GM23248 (cell line): ENCODE measurements around the gene SEMA7A. TPM values are rescaled to one million over a fixed set of nuclear protein-coding genes. Genes with fewer than 3 reads are reported as not detected.

Source experiments
- DNase-seq: peaks from one replicate; pipeline ENCODE4 v3.0.0-alpha.2; 2015
- H2AFZ ChIP-seq: fragments of 200-600 bp; sonication (generic); 2 replicates; pipeline ENCODE4 v1.6.1; 2016; ENCODE audit warnings: antibody characterized with exemption
- H3F3A ChIP-seq: fragments of 200-600 bp; sonication (generic); 2 replicates; pipeline ENCODE4 v1.6.1; 2016; ENCODE audit warnings: mild to moderate bottlenecking, antibody characterized with exemption, mixed run types; ENCODE audit not compliant: insufficient read depth
- H3K27ac ChIP-seq: fragments of 200-600 bp; sonication (generic); 2 replicates; pipeline ENCODE4 v1.5.1; 2016; ENCODE audit warnings: mild to moderate bottlenecking
- H3K27me3 ChIP-seq: fragments of 200-600 bp; sonication (generic); replicated peaks from 2 replicates; pipeline ENCODE4 v1.6.1; 2016; ENCODE audit warnings: mild to moderate bottlenecking; ENCODE audit not compliant: insufficient read depth
- H3K36me3 ChIP-seq: fragments of 200-600 bp; sonication (generic); 2 replicates; pipeline ENCODE4 v1.6.1; 2016; ENCODE audit warnings: low read depth, mild to moderate bottlenecking
- H3K4me1 ChIP-seq: fragments of 200-600 bp; sonication (generic); 2 replicates; pipeline ENCODE4 v1.6.1; 2016; ENCODE audit warnings: mild to moderate bottlenecking; ENCODE audit not compliant: insufficient read depth
- H3K4me2 ChIP-seq: fragments of 200-600 bp; sonication (generic); one replicate; pipeline ENCODE4 v1.6.1; 2016; ENCODE audit warnings: mild to moderate bottlenecking; ENCODE audit not compliant: unreplicated experiment
- H3K4me3 ChIP-seq: fragments of 200-600 bp; sonication (generic); 2 replicates; pipeline ENCODE4 v1.5.1; 2016; ENCODE audit warnings: mild to moderate bottlenecking
- H3K79me2 ChIP-seq: fragments of 200-600 bp; sonication (generic); 2 replicates; pipeline ENCODE4 v1.6.1; 2016; ENCODE audit warnings: mild to moderate bottlenecking; ENCODE audit not compliant: insufficient read depth
- H3K9ac ChIP-seq: fragments of 200-600 bp; sonication (generic); 2 replicates; pipeline ENCODE4 v1.6.1; 2016; ENCODE audit warnings: mild to moderate bottlenecking
- H3K9me2 ChIP-seq: fragments of 200-600 bp; sonication (generic); 2 replicates; pipeline ENCODE4 v1.6.1; 2016; ENCODE audit warnings: mixed run types, mild to moderate bottlenecking, moderate library complexity; ENCODE audit not compliant: insufficient read depth
- H3K9me3 ChIP-seq: fragments of 200-600 bp; sonication (generic); one replicate; pipeline ENCODE4 v1.6.1; 2017; ENCODE audit warnings: low read depth
- H4K20me1 ChIP-seq: fragments of 200-600 bp; sonication (generic); 2 replicates; pipeline ENCODE4 v1.6.0; 2016; ENCODE audit not compliant: insufficient read depth
- EZH2 ChIP-seq: fragments of 200-600 bp; sonication (generic); IDR thresholded peaks from 2 replicates; pipeline ENCODE4 v1.6.1; 2018; ENCODE audit warnings: antibody characterized with exemption, mild to moderate bottlenecking; ENCODE audit not compliant: insufficient read depth, poor library complexity, severe bottlenecking
- EZH2phosphoT487 ChIP-seq: fragments of 200-600 bp; sonication (generic); IDR thresholded peaks from 2 replicates; pipeline ENCODE4 v1.6.1; 2018; ENCODE audit warnings: antibody characterized with exemption, moderate library complexity, mild to moderate bottlenecking, low read depth; ENCODE audit not compliant: insufficient read depth
- WGBS, 2 experiments: methylation state at CpG; one replicate each; pipeline ENCODE4 v1.1.6; 2015 to 2017; ENCODE audit warnings: low lambda C conversion rate in 2 of 2, low coverage in 1 of 2; ENCODE audit errors: missing lambda C conversion rate in 2 of 2; 5-methylcytosine and 5-hydroxymethylcytosine counted together
- in situ Hi-C: fragments of 300-500 bp; cut with MboI; formaldehyde crosslinking; loops from 2 replicates; pipeline ENCODE4 v1.15.0; 2020
- polyA plus RNA-seq: library from polyadenylated mRNA; unstranded; fragments of >200 nt; fragmentation: Nextera tagmentation; extraction: Ambion mirVana; gene quantifications from 2 replicates; pipeline ENCODE4 v1.2.1, GENCODE V29; 2016
- total RNA-seq: library from RNA; depleted of rRNA; stranded (reverse); fragments of >200 nt; shearing (Covaris generic); gene quantifications from 2 replicates; pipeline ENCODE4 v1.2.3, GENCODE V29; 2014

The SEMA7A gene
- total and polyA plus RNA-seq, 2 experiments from 2014 or later: 42.3 to 132 TPM

DNA sequence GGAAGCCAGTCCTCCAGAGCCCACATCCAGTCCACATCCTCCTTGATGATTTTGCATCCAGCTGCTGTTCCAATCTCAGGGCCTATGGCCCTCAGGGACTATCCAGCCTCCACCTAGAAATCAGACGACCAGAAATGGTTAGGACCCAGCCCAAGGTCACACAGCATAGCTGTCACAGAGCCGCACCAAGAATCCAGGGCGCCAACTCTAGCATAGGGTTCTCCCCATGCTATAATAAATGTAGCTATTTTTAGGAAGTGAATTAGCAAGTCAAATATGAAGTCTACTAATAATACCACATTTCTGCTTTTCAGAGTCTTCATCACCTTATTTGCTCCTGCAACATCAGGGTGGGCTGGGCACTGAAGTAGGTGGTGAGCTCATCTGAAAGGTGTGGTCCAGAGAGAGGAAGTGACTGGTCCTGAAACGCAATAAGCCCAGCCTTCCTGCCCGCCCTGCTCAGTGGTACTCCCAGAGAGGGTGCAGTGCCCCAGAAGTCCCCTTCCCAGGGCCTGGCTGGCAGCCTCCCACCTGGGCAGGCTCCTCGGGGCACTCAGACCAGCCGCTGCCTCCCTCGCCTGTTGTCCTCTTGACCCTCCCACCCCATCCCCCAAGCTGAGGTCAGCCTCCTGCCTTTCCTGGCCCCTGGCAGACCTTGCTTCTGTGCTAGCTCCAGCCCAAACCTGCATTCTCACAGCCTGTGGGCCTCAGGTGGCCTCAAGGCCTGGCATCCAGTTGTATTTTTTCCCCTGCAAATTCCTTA is 48.7 kb downstream of the SEMA7A start:
- H3K4me2 ChIP-seq: peak overlapping the region; percentile 15
- TF ChIP-seq EZH2phosphoT487: no peak
- no peak for TF ChIP-seq EZH2
- H3F3A ChIP-seq: peaks cover 16% of the 10 kb centered on the region
- H3K9me3 ChIP-seq: no peaks in the 10 kb centered on the region
- no peak overlapping the region for H2AFZ ChIP-seq
- peak overlapping the region; percentile 34; the same call in 1 of the 2 replicates for H3K27ac ChIP-seq
- in situ Hi-C loops: loop anchor here (5.0 kb wide), 1 partner anchor 52 kb away; no protein-coding TSS in a partner anchor
- H3K27me3 ChIP-seq: no peaks in the 10 kb centered on the region
- H3K4me1 ChIP-seq: peaks cover 31% of the 10 kb centered on the region
- H3K9me2 ChIP-seq: no peaks in the 10 kb centered on the region
- no peak overlapping the region for H3K4me3 ChIP-seq
- DNase-seq: peak; percentile 69
- H3K79me2 ChIP-seq: no peaks in the 10 kb centered on the region
- 70 to 79% methylated on average over 5 to 8 of the region's 8 CpGs for WGBS, 2 experiments
- no peaks in the 10 kb centered on the region for H3K36me3 ChIP-seq
- H4K20me1 ChIP-seq: no peaks in the 10 kb centered on the region
- no peak overlapping the region for H3K9ac ChIP-seq

- in situ Hi-C loops: loop anchor here (5.0 kb wide), 1 partner anchor 53 kb away; no protein-coding TSS in a partner anchor
- no peak overlapping the region for H3K9ac ChIP-seq
- H3K36me3 ChIP-seq: no peaks in the 10 kb centered on the region
These were observed 49.2 kb downstream of the SEMA7A start for GRCh38 chr15:74384566-74384880.

GRCh38 chr15:74383695-74384565 is 49.8 kb downstream of the SEMA7A start:
- no peaks in the 10 kb centered on the region for H3K27me3 ChIP-seq
- H2AFZ ChIP-seq: no peak overlapping the region
- H3K4me1 ChIP-seq: peaks cover 31% of the 10 kb centered on the region
- no peak overlapping the region for H3K4me3 ChIP-seq
- peak overlapping the region; percentile 31; the same call in 1 of the 2 replicates for H3K27ac ChIP-seq
- peak; percentile 61 for DNase-seq
- no peaks in the 10 kb centered on the region for H4K20me1 ChIP-seq
- H3F3A ChIP-seq: peaks cover 16% of the 10 kb centered on the region
- no peaks in the 10 kb centered on the region for H3K36me3 ChIP-seq
- WGBS, 2 experiments: 46 to 47% methylated on average over 8 of the region's 8 CpGs
- H3K79me2 ChIP-seq: no peaks in the 10 kb centered on the region
- no peak for TF ChIP-seq EZH2
- TF ChIP-seq EZH2phosphoT487: no peak
- no peaks in the 10 kb centered on the region for H3K9me3 ChIP-seq
- no peak overlapping the region for H3K4me2 ChIP-seq
- H3K9ac ChIP-seq: no peak overlapping the region
- in situ Hi-C loops: loop anchor here (5.0 kb wide), 1 partner anchor 53 kb away; no protein-coding TSS in a partner anchor
- no peaks in the 10 kb centered on the region for H3K9me2 ChIP-seq

More at GRCh38 chr15:74384566-74384880, 49.2 kb downstream of the SEMA7A start:
- Histone ChIP-seq H3F3A (peaks cover 16% of the 10 kb centered on the region), H3K4me2 (no peak overlapping the region), H3K27ac (peak overlapping the region; percentile 7; the same call in 1 of the 2 replicates), H3K27me3 (no peaks in the 10 kb centered on the region), H3K79me2 (no peaks in the 10 kb centered on the region), H3K4me3 (no peak overlapping the region), H3K9me2 (no peaks in the 10 kb centered on the region), H3K9me3 (no peaks in the 10 kb centered on the region), H3K4me1 (peaks cover 31% of the 10 kb centered on the region), H4K20me1 (no peaks in the 10 kb centered on the region), H2AFZ (no peak overlapping the region)
- 40 to 42% methylated on average over 3 of the region's 3 CpGs for WGBS, 2 experiments
- DNase-seq: no peak
- TF ChIP-seq EZH2 (no peak), EZH2phosphoT487 (no peak)

GRCh38 chr15:74383286-74383685 is 50.5 kb downstream of the SEMA7A start:
- Histone ChIP-seq H3K9me2 (no peaks in the 10 kb centered on the region), H2AFZ (no peak overlapping the region), H3F3A (peaks cover 16% of the 10 kb centered on the region), H3K9me3 (no peaks in the 10 kb centered on the region), H4K20me1 (no peaks in the 10 kb centered on the region), H3K4me2 (no peak overlapping the region), H3K4me3 (no peak overlapping the region), H3K27me3 (no peaks in the 10 kb centered on the region), H3K27ac (peak overlapping the region; percentile 31; the same call in 1 of the 2 replicates), H3K9ac (no peak overlapping the region), H3K79me2 (no peaks in the 10 kb centered on the region), H3K4me1 (peaks cover 31% of the 10 kb centered on the region), H3K36me3 (no peaks in the 10 kb centered on the region)
- in situ Hi-C loops: loop anchor here (5.0 kb wide), 1 partner anchor 54 kb away; no protein-coding TSS in a partner anchor
- TF ChIP-seq EZH2phosphoT487 (no peak), EZH2 (no peak)
- WGBS, 2 experiments: 87 to 93% methylated on average over 4 of the region's 4 CpGs
- DNase-seq: no peak
